T-helper 1 cell (primary cell): Measurements from ENCODE around the gene CNN2.

ENCODE experiments used
- DNase-seq, 5 donors: peaks; one replicate each; pipeline ENCODE4 v3.0.0-alpha.2; 2012 to 2020

Gene CNN2

GRCh38 chr19:996051-996838, 30.2 kb upstream of the CNN2 start:
- peak; percentile 52 to 87 (median 72) for DNase-seq

- no peak for DNase-seq
Observed at GRCh38 chr19:998064-998463, 28.3 kb upstream of the CNN2 start.

GRCh38 chr19:999379-999719, 27.1 kb upstream of the CNN2 start:
- DNase-seq: no peak

GRCh38 chr19:1000095-1000494, 26.3 kb upstream of the CNN2 start, which contains the start of gene GRIN3B:
Gene GRIN3B (plus strand): TSS chr19:1000419. CDS start chr19:1000438, 19 bp downstream.
- DNase-seq: peak in 4 of 5 donors; percentile 52 to 62 (median 56)

- no peak for DNase-seq
Observed at GRCh38 chr19:1000591-1001537, 25.5 kb upstream of the CNN2 start.

- DNase-seq: peak in 4 of 5 donors; percentile 49 to 66 (median 54)
Observed at GRCh38 chr19:1001538-1002166, 24.8 kb upstream of the CNN2 start.

GRCh38 chr19:1002600-1002999, 23.8 kb upstream of the CNN2 start:
- no peak for DNase-seq

- DNase-seq: no peak
Observed at GRCh38 chr19:1003283-1003682, 23.1 kb upstream of the CNN2 start.

GRCh38 chr19:1004204-1004802, 22.1 kb upstream of the CNN2 start:
- DNase-seq: no peak

- DNase-seq: no peak
Observed at GRCh38 chr19:1004803-1005664, 21.4 kb upstream of the CNN2 start.

GRCh38 chr19:1006711-1007398, 19.6 kb upstream of the CNN2 start:
- DNase-seq: no peak

- DNase-seq: no peak
Observed at GRCh38 chr19:1007399-1008251, 18.8 kb upstream of the CNN2 start.

- no peak for DNase-seq
Observed at GRCh38 chr19:1008268-1009040, 18.0 kb upstream of the CNN2 start.

- no peak for DNase-seq
Observed at GRCh38 chr19:1009041-1009980, 17.1 kb upstream of the CNN2 start.

GRCh38 chr19:1009981-1010538, 16.3 kb upstream of the CNN2 start:
- DNase-seq: no peak

- DNase-seq: no peak
Observed at GRCh38 chr19:1010586-1011510, 15.6 kb upstream of the CNN2 start.
